HEK293 (cell line): Measurements from ENCODE around the gene TBCCD1.
A peak's percentile ranks its signal among the peaks of the same experiment; 100 is the strongest.

Source experiments
- CTCF ChIA-PET: fragments of 350-600 bp; formaldehyde crosslinking; extraction: SDS; loops from one replicate; lab custom pipeline; 2021; ENCODE audit warnings: antibody characterized with exemption; lab: Yijun Ruan, JAX
- POLR2A ChIA-PET: fragments of 300-600 bp; formaldehyde crosslinking; extraction: SDS; loops from one replicate; lab custom pipeline; 2020; ENCODE audit warnings: antibody characterized with exemption, inconsistent platforms; lab: Yijun Ruan, JAX
- H3K27ac ChIP-seq: fragments of 200-500 bp; sonication (Bioruptor generic); 2 replicates; pipeline ENCODE4 v1.5.1; 2014; ENCODE audit warnings: low read depth, low read length, control low read depth, inconsistent platforms; ENCODE audit errors: extremely low read depth
- H3K36me3 ChIP-seq, 2 experiments: fragments of 200-500 bp in 1 of 2; sonication (Bioruptor generic) in 1 of 2; 1 replicate in 1 of 2; 2 replicates in 1 of 2; pipeline ENCODE4 v1.5.1; 2014 to 2017; ENCODE audit warnings: inconsistent platforms in 2 of 2, low read length in 2 of 2; ENCODE audit not compliant: control insufficient read depth in 2 of 2, insufficient read depth in 1 of 2
- H3K4me1 ChIP-seq: fragments of 200-500 bp; sonication (Bioruptor generic); 2 replicates; pipeline ENCODE4 v1.5.1; 2014; ENCODE audit warnings: mild to moderate bottlenecking, low read length, inconsistent platforms; ENCODE audit not compliant: control insufficient read depth, insufficient read depth
- H3K4me3 ChIP-seq: 2 replicates; pipeline ENCODE4 v1.5.1; 2011; ENCODE audit warnings: low read depth, mild to moderate bottlenecking, control low read depth, low read length, moderate library complexity
- H3K9me3 ChIP-seq: fragments of 200-500 bp; sonication (Bioruptor generic); 2 replicates; pipeline ENCODE4 v1.5.1; 2014; ENCODE audit warnings: low read depth, low read length, inconsistent platforms; ENCODE audit not compliant: control insufficient read depth, insufficient read depth
- EGR2 ChIP-seq: fragments of 450-650 bp; formaldehyde crosslinking; IDR thresholded peaks from 2 replicates; pipeline ENCODE4 v1.5.1; 2016; ENCODE audit warnings: low read depth, missing biosample characterization, missing genetic modification characterization
- INSM2 ChIP-seq: fragments of 450-650 bp; formaldehyde crosslinking; IDR thresholded peaks from 2 replicates; pipeline ENCODE4 v1.5.1; 2016; ENCODE audit warnings: missing biosample characterization, missing genetic modification characterization
- ZEB2 ChIP-seq: fragments of 450-650 bp; formaldehyde crosslinking; IDR thresholded peaks from 2 replicates; pipeline ENCODE4 v1.5.1; 2016; ENCODE audit warnings: missing biosample characterization, missing genetic modification characterization
- ZFHX2 ChIP-seq: fragments of 450-650 bp; formaldehyde crosslinking; conservative IDR thresholded peaks from 2 replicates; pipeline ENCODE4 v1.5.1; 2016; ENCODE audit warnings: missing biosample characterization, missing genetic modification characterization
- ZNF2 ChIP-seq: fragments of 450-650 bp; formaldehyde crosslinking; IDR thresholded peaks from 2 replicates; pipeline ENCODE4 v1.5.1; 2016; ENCODE audit warnings: missing biosample characterization, missing genetic modification characterization
- ZNF239 ChIP-seq: fragments of 450-650 bp; formaldehyde crosslinking; IDR thresholded peaks from 2 replicates; pipeline ENCODE4 v1.5.1; 2016; ENCODE audit warnings: missing biosample characterization, missing genetic modification characterization
- ZNF366 ChIP-seq: fragments of 450-650 bp; formaldehyde crosslinking; conservative IDR thresholded peaks from 2 replicates; pipeline ENCODE4 v1.5.1; 2016; ENCODE audit warnings: missing biosample characterization, missing genetic modification characterization
- ZNF433 ChIP-seq: fragments of 450-650 bp; formaldehyde crosslinking; IDR thresholded peaks from 2 replicates; pipeline ENCODE4 v1.5.1; 2016; ENCODE audit warnings: missing biosample characterization, missing genetic modification characterization, low read depth
- ZNF449 ChIP-seq: fragments of 450-650 bp; formaldehyde crosslinking; IDR thresholded peaks from 2 replicates; pipeline ENCODE4 v1.5.1; 2017; ENCODE audit warnings: missing biosample characterization, mild to moderate bottlenecking, missing genetic modification characterization, moderate library complexity
- ZNF518A ChIP-seq: fragments of 450-650 bp; formaldehyde crosslinking; conservative IDR thresholded peaks from 2 replicates; pipeline ENCODE4 v1.5.1; 2016; ENCODE audit warnings: low read depth, missing biosample characterization, missing genetic modification characterization
- ZNF560 ChIP-seq: fragments of 450-650 bp; formaldehyde crosslinking; IDR thresholded peaks from 2 replicates; pipeline ENCODE4 v1.5.1; 2017; ENCODE audit warnings: missing biosample characterization, missing genetic modification characterization, borderline replicate concordance
- ZNF626 ChIP-seq: fragments of 450-650 bp; sonication (Bioruptor Pico); formaldehyde crosslinking; IDR thresholded peaks from 2 replicates; pipeline ENCODE4 v1.5.1; 2018; ENCODE audit warnings: missing biosample characterization, missing genetic modification characterization, inconsistent platforms
- ZNF660 ChIP-seq: fragments of 450-650 bp; IDR thresholded peaks from 2 replicates; pipeline ENCODE4 v1.5.1; 2018; ENCODE audit warnings: missing biosample characterization, mild to moderate bottlenecking, missing genetic modification characterization

The TBCCD1 gene

GRCh38 chr3:186515125-186515524, 52.0 kb downstream of the TBCCD1 start (continued):
- TF ChIP-seq ZNF449 (tag by site-specific recombination) (no peak), INSM2 (tag by site-specific recombination) (no peak)

GRCh38 chr3:186514296-186515002, 52.7 kb downstream of the TBCCD1 start:
- no peaks in the 10 kb centered on the region for H3K9me3 ChIP-seq
- TF ChIP-seq ZNF239 (tag by site-specific recombination), result no peak
- no peak for TF ChIP-seq ZEB2 (tag by site-specific recombination)
- TF ChIP-seq ZNF560 (tag by site-specific recombination), result no peak
- TF ChIP-seq ZFHX2, result peak; percentile 77
- 0 out of 2 replicates have a peak, but pooled peaks have one; percentile 23 for TF ChIP-seq ZNF366 (tag by site-specific recombination)
- no peak for TF ChIP-seq ZNF2
- no peak for TF ChIP-seq ZNF518A (tag by site-specific recombination)
- TF ChIP-seq ZNF660 (tag by site-specific recombination), result peak; percentile 88
- peak; percentile 80 for TF ChIP-seq EGR2 (tag by site-specific recombination)
- TF ChIP-seq ZNF626 (tag by site-specific recombination), result no peak
- TF ChIP-seq ZNF433 (tag by site-specific recombination), result no peak
- TF ChIP-seq ZNF449 (tag by site-specific recombination), result no peak
- ChIA-PET CTCF (no interaction called here), POLR2A (no interaction called here)
- H3K27ac ChIP-seq, result no peak overlapping the region
- H3K4me1 ChIP-seq, result no peaks in the 10 kb centered on the region
- no peaks in the 10 kb centered on the region for H3K36me3 ChIP-seq
- H3K4me3 ChIP-seq, result no peak overlapping the region
